ENCODE data around the gene VPS37B. TPM values are rescaled to one million over a fixed set of nuclear protein-coding genes. Genes with fewer than 3 reads are reported as not detected.
A peak's percentile ranks its signal among the peaks of the same experiment; 100 is the strongest.

Gene VPS37B
- total RNA-seq, 4 donors from 2014 or later = 46.6 to 126 (median 104) TPM

GRCh38 chr12:122860854-122861586 lies 34.9 kb downstream of the VPS37B start:
- intact Hi-C loops (cut with DNase I; ENCODE audit: low total_unique reads) = loop anchor here (5.0 kb wide), 1 partner anchor 91 kb away; no protein-coding TSS in a partner anchor
- Histone ChIP-seq H3K4me1 (peaks cover 12 to 34% (median 22%) of the 10 kb centered on the region in 4 donors), H3K27ac (peak overlapping the region; percentile 27 to 80 (median 77)), H3K36me3 (no peaks in the 10 kb centered on the region), H3K27me3 (no peaks in the 10 kb centered on the region), H3K4me3 (no peak overlapping the region), H3K9me3 (no peaks in the 10 kb centered on the region)
- 83% methylated on average over 23 of the region's 23 CpGs; no CpG with 5 or more reads in 1 of the 2 donors for WGBS, 2 donors (ENCODE audit: low coverage in 1 of 2)
- TF ChIP-seq CTCF (IDR thresholded peaks at IDR 0.05) = no peak
- TF ChIP-seq POLR2A (IDR thresholded peaks at IDR 0.05) = no peak
- TF ChIP-seq EP300 (IDR thresholded peaks at IDR 0.05; ENCODE audit: low read depth) = no peak
- DNase-seq = no peak
- in situ Hi-C loops (cut with MboI; ENCODE audit: low pct_ligation_motif_present in 1 of 4, low pct_unique_long_range_greater_than_20kb in 1 of 4, low sequenced_read_pairs in 3 of 4) = loop anchor here in 3 of 4 donors (5.0 to 25.0 kb wide), 2 partner anchors 91 to 376 kb away; partner anchors contain the start of genes MPHOSPH9 (in 2 of the 3) and MTRFR (in 2 of the 3)

- in situ Hi-C loops (cut with MboI; ENCODE audit: low pct_ligation_motif_present in 1 of 4, low pct_unique_long_range_greater_than_20kb in 1 of 4, low sequenced_read_pairs in 3 of 4) = loop anchor here in 3 of 4 donors (5.0 to 25.0 kb wide), 2 partner anchors 92 to 377 kb away; partner anchors contain the start of genes MPHOSPH9 (in 2 of the 3) and MTRFR (in 2 of the 3)
- H3K27me3 ChIP-seq = no peaks in the 10 kb centered on the region
Observed at GRCh38 chr12:122860040-122860853, 35.7 kb downstream of the VPS37B start.

DNA sequence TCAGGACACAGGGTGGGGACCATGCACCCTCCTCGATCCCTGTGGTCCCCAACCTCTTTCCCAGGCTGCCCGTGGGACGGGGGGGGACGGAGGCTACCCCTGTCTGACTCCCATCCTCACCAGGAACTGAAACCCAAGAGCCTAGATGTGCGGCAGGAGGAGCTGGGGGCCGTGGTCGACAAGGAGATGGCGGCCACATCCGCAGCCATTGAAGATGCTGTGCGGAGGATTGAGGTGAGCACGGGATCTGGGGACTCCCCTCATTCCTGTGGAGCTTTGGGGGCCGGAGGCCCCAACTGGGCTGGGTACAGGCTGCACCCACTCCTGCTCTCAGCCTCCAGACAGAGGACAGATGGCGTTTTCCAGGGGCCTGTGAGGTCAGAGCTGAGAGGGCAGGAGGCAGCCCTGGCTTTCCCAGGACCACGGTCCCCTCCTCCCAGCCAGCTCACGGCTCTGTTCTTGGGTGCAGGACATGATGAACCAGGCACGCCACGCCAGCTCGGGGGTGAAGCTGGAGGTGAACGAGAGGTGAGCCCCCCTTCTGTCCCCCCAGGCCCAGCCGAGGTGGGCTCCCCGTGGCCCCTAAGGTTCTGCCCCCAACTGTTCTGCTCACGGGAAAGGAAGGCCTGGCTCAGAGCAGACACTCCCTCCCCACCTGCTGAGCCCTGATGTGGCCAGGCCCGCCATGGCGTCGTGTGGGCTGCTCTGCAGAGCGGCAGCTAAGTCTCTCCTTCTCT lies 36.5 kb downstream of the VPS37B start:
- WGBS, 2 donors (ENCODE audit: low coverage in 1 of 2) = 85% methylated on average over 23 of the region's 26 CpGs; no CpG with 5 or more reads in 1 of the 2 donors
- in situ Hi-C loops (cut with MboI; ENCODE audit: low pct_ligation_motif_present in 1 of 4, low pct_unique_long_range_greater_than_20kb in 1 of 4, low sequenced_read_pairs in 3 of 4) (loop anchor here in 3 of 4 donors (5.0 to 25.0 kb wide), 2 partner anchors 93 to 378 kb away; partner anchors contain the start of genes MPHOSPH9 (in 2 of the 3) and MTRFR (in 2 of the 3)), intact Hi-C loops (cut with DNase I; ENCODE audit: low total_unique reads) (loop anchor here (5.0 kb wide), 1 partner anchor 93 kb away; no protein-coding TSS in a partner anchor)
- DNase-seq = no peak
- no peak for TF ChIP-seq CTCF (IDR thresholded peaks at IDR 0.05)
- H3K9me3 ChIP-seq = no peaks in the 10 kb centered on the region
- H3K36me3 ChIP-seq = no peaks in the 10 kb centered on the region
- no peak overlapping the region for H3K4me3 ChIP-seq
- H3K27me3 ChIP-seq = no peaks in the 10 kb centered on the region
- peaks cover 12 to 31% (median 22%) of the 10 kb centered on the region in 4 donors for H3K4me1 ChIP-seq
- H3K27ac ChIP-seq = no peak overlapping the region

More at GRCh38 chr12:122860040-122860853, 35.7 kb downstream of the VPS37B start:
- H3K36me3 ChIP-seq = no peaks in the 10 kb centered on the region
- intact Hi-C loops (cut with DNase I; ENCODE audit: low total_unique reads) = loop anchor here (5.0 kb wide), 1 partner anchor 92 kb away; no protein-coding TSS in a partner anchor
- 41% methylated on average over 25 of the region's 28 CpGs; no CpG with 5 or more reads in 1 of the 2 donors for WGBS, 2 donors (ENCODE audit: low coverage in 1 of 2)
- H3K4me1 ChIP-seq = peaks cover 12 to 34% (median 22%) of the 10 kb centered on the region in 4 donors
- TF ChIP-seq EP300 (IDR thresholded peaks at IDR 0.05; ENCODE audit: low read depth) (no peak), CTCF (IDR thresholded peaks at IDR 0.05) (peak; percentile 94 to 96 (median 96)), POLR2A (IDR thresholded peaks at IDR 0.05) (no peak), POLR2AphosphoS5 (IDR thresholded peaks at IDR 0.05) (peak in 2 of 3 donors; percentile 27 to 34)
- no peaks in the 10 kb centered on the region for H3K9me3 ChIP-seq
- H3K4me3 ChIP-seq = no peak overlapping the region
- DNase-seq = peak; percentile 91
- peak overlapping the region; percentile 11 to 47 (median 30) for H3K27ac ChIP-seq

Data from transverse colon (tissue), 4 donors.